Medulla oblongata (tissue), 1 donor: ENCODE measurements around the gene C16orf78.
"Not testable (repeated sequence)": the region's sequence is repeated elsewhere in the genome, so short reads cannot be mapped to it uniquely, and the experiment has no call there.

ENCODE experiments used
- DNase-seq: peaks from one replicate; pipeline ENCODE4 v3.0.0-alpha.2; 2015; ENCODE audit errors: extremely low spot score

The C16orf78 gene

GRCh38 chr16:49349446-49350168, 24.0 kb upstream of the C16orf78 start:
- DNase-seq, result no peak

- peak; percentile 71 for DNase-seq
Observed at GRCh38 chr16:49350265-49351095, 23.1 kb upstream of the C16orf78 start.

GRCh38 chr16:49351096-49351487, 22.5 kb upstream of the C16orf78 start:
- DNase-seq, result no peak

- DNase-seq, result no peak
Observed at GRCh38 chr16:49352892-49353291, 20.7 kb upstream of the C16orf78 start.

- no peak for DNase-seq
Observed at GRCh38 chr16:49353680-49354079, 19.9 kb upstream of the C16orf78 start.

- DNase-seq, result no peak
Observed at GRCh38 chr16:49354101-49354500, 19.5 kb upstream of the C16orf78 start.

GRCh38 chr16:49354991-49355390, 18.6 kb upstream of the C16orf78 start:
- no peak for DNase-seq

- no peak for DNase-seq
Observed at GRCh38 chr16:49355933-49356665, 17.5 kb upstream of the C16orf78 start.

- DNase-seq, result no peak
Observed at GRCh38 chr16:49356728-49357488, 16.7 kb upstream of the C16orf78 start.

GRCh38 chr16:49359591-49359990, 14.0 kb upstream of the C16orf78 start:
- no peak for DNase-seq

- not testable (repeated sequence) for DNase-seq
Observed at GRCh38 chr16:49361731-49362130, 11.9 kb upstream of the C16orf78 start.

- no peak for DNase-seq
Observed at GRCh38 chr16:49362230-49362629, 11.4 kb upstream of the C16orf78 start.

- DNase-seq, result peak; percentile 8
Observed at GRCh38 chr16:49365711-49366509, 7.7 kb upstream of the C16orf78 start.

GRCh38 chr16:49366669-49367068, 6.9 kb upstream of the C16orf78 start:
- DNase-seq, result no peak

GRCh38 chr16:49369651-49370611, 3.7 kb upstream of the C16orf78 start:
- DNase-seq, result no peak

- no peak for DNase-seq
Observed at GRCh38 chr16:49376206-49376605, 2.6 kb downstream of the C16orf78 start.

GRCh38 chr16:49377196-49377755, 3.7 kb downstream of the C16orf78 start:
- DNase-seq, result no peak

- no peak for DNase-seq
Observed at GRCh38 chr16:49378238-49378637, 4.6 kb downstream of the C16orf78 start.

- DNase-seq, result no peak
Observed at GRCh38 chr16:49378816-49379215, 5.2 kb downstream of the C16orf78 start.
